Measurements from ENCODE around the gene MIA.

Gene MIA

DNA sequence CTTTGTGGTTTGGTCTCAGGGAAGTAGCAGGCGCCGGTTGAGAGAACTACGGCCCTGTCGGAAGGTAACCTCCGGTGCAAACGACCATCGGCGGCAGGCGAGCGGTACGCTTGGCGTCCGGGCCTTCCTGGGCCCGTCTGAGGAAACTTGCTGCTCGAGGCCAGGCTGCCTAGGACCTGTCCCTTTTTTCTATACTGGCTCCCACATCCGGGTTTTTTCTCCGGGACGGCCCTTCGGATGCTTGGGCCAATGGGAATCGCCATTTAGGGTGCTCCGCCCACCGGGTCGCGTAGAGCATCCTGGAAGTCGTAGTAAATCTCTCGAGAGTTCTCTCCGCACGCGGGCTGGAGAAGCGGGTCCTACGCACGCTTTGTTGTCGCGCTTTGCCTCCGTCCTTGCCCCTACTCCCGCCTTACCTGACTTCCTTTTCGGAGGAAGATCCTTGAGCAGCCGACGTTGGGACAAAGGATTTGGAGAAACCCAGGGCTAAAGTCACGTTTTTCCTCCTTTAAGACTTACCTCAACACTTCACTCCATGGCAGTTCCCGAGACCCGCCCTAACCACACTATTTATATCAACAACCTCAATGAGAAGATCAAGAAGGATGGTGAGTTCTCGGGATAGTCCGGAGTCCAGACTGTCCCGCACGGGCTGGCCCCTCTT, 24.3 kb upstream of the MIA start, which contains the start of gene SNRPA (continued):
- peak; percentile 93; the same call in 1 of the 2 replicates for TF ChIP-seq ZFP37 (tag by site-specific recombination; IDR thresholded peaks at IDR 0.05)
- TF ChIP-seq TRIM28 (IDR thresholded peaks at IDR 0.05; ENCODE audit: borderline replicate concordance, low read length), result no peak
- TF ChIP-seq, protein P1, sequence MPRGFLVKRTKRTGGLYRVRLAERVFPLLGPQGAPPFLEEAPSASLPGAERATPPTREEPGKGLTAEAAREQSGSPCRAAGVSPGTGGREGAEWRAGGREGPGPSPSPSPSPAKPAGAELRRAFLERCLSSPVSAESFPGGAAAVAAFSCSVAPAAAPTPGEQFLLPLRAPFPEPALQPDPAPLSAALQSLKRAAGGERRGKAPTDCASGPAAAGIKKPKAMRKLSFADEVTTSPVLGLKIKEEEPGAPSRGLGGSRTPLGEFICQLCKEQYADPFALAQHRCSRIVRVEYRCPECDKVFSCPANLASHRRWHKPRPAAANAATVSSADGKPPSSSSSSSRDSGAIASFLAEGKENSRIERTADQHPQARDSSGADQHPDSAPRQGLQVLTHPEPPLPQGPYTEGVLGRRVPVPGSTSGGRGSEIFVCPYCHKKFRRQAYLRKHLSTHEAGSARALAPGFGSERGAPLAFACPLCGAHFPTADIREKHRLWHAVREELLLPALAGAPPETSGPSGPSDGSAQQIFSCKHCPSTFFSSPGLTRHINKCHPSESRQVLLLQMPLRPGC (tag by site-specific recombination; IDR thresholded peaks at IDR 0.05), result no peak; the same call in 1 of the 2 replicates
- TF ChIP-seq ZNF521 (tag by site-specific recombination; IDR thresholded peaks at IDR 0.05), result no peak
- no peak for TF ChIP-seq ZSCAN23 (tag by site-specific recombination; IDR thresholded peaks at IDR 0.05)
- TF ChIP-seq SCRT1 (tag by site-specific recombination; IDR thresholded peaks at IDR 0.05; ENCODE audit: borderline replicate concordance), result no peak
- TF ChIP-seq ZNF211 (tag by site-specific recombination; IDR thresholded peaks at IDR 0.05; ENCODE audit: low read depth), result no peak
- no peak for TF ChIP-seq ZNF626 (tag by site-specific recombination; IDR thresholded peaks at IDR 0.05)
- no peak for TF ChIP-seq SALL2 (tag by site-specific recombination; IDR thresholded peaks at IDR 0.05; ENCODE audit: borderline replicate concordance)
- no peak for TF ChIP-seq ZSCAN16 (tag by site-specific recombination; IDR thresholded peaks at IDR 0.05)
- no peak for TF ChIP-seq GFI1B (tag by site-specific recombination; IDR thresholded peaks at IDR 0.05)
- TF ChIP-seq ZNF555 (tag by site-specific recombination; conservative IDR thresholded peaks at IDR 0.05), result no peak
- TF ChIP-seq, protein P2, sequence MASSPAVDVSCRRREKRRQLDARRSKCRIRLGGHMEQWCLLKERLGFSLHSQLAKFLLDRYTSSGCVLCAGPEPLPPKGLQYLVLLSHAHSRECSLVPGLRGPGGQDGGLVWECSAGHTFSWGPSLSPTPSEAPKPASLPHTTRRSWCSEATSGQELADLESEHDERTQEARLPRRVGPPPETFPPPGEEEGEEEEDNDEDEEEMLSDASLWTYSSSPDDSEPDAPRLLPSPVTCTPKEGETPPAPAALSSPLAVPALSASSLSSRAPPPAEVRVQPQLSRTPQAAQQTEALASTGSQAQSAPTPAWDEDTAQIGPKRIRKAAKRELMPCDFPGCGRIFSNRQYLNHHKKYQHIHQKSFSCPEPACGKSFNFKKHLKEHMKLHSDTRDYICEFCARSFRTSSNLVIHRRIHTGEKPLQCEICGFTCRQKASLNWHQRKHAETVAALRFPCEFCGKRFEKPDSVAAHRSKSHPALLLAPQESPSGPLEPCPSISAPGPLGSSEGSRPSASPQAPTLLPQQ (tag by site-specific recombination; IDR thresholded peaks at IDR 0.05), result peak; percentile 82
- TF ChIP-seq ZNF560 (tag by site-specific recombination; IDR thresholded peaks at IDR 0.05; ENCODE audit: borderline replicate concordance), result no peak
- TF ChIP-seq ZNF548 (tag by site-specific recombination; IDR thresholded peaks at IDR 0.05), result no peak

DNA sequence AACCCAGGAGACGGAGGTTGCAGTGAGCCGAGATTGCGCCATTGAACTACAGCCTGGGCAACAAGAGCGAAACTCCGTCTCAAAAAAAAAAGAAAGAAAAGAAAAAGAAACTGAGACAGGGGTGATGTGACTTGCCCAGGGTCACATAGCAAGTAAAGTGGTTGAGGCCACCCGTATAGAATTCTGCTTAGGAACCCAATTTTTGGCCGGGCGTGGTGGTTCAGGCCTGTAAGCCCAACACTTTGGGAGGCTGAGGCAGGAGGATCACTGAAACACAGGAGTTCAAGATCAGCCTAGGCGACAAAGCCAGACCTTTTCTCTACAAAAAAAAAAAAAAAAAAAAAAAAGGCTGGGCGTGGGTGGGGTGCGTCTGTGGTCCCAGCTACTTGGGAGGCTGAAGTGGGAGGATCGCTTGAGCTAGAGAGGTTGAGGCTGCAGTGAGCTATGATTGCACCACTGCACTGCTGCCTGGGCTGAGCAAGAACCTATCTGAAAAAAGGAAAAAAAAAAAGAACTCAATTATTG, 23.0 kb upstream of the MIA start:
- H3K27ac ChIP-seq (ENCODE audit: extremely low read depth, low read depth, low read length), result peak overlapping the region; percentile 7; the same call in 1 of the 2 replicates
- no peaks in the 10 kb centered on the region for H3K9me3 ChIP-seq (ENCODE audit: control insufficient read depth, insufficient read depth, low read depth, low read length)
- ChIA-PET POLR2A (interaction anchor here (0.6 to 7.3 kb wide), 9 partner anchors 8 to 554 kb away, joined by 3 to 180 read pairs (median 4); partner anchors contain the start of genes COQ8B, ITPKC and RAB4B), CTCF (interaction anchor here (0.9 to 2.5 kb wide), 6 partner anchors 19 to 210 kb away, joined by 3 to 22 read pairs (median 4); no protein-coding TSS in a partner anchor)
- H3K4me3 ChIP-seq (ENCODE audit: low read depth, low read length), result peak overlapping the region; percentile 64; the same call in 1 of the 2 replicates
- peaks cover 41 to 67% of the 10 kb centered on the region in 2 experiments for H3K36me3 ChIP-seq (ENCODE audit: control insufficient read depth in 2 of 2, insufficient read depth in 1 of 2, low read length in 2 of 2)
- peaks cover 41% of the 10 kb centered on the region for H3K4me1 ChIP-seq (ENCODE audit: control insufficient read depth, insufficient read depth, low read length)
- 0 out of 2 replicates have a peak, but pooled peaks have one; percentile 26 for TF ChIP-seq SP3 (tag by site-specific recombination; IDR thresholded peaks at IDR 0.05)
- peak; percentile 31; the same call in 1 of the 2 replicates for TF ChIP-seq ZNF2 (tag by site-specific recombination; IDR thresholded peaks at IDR 0.05)
- TF ChIP-seq, protein P3, sequence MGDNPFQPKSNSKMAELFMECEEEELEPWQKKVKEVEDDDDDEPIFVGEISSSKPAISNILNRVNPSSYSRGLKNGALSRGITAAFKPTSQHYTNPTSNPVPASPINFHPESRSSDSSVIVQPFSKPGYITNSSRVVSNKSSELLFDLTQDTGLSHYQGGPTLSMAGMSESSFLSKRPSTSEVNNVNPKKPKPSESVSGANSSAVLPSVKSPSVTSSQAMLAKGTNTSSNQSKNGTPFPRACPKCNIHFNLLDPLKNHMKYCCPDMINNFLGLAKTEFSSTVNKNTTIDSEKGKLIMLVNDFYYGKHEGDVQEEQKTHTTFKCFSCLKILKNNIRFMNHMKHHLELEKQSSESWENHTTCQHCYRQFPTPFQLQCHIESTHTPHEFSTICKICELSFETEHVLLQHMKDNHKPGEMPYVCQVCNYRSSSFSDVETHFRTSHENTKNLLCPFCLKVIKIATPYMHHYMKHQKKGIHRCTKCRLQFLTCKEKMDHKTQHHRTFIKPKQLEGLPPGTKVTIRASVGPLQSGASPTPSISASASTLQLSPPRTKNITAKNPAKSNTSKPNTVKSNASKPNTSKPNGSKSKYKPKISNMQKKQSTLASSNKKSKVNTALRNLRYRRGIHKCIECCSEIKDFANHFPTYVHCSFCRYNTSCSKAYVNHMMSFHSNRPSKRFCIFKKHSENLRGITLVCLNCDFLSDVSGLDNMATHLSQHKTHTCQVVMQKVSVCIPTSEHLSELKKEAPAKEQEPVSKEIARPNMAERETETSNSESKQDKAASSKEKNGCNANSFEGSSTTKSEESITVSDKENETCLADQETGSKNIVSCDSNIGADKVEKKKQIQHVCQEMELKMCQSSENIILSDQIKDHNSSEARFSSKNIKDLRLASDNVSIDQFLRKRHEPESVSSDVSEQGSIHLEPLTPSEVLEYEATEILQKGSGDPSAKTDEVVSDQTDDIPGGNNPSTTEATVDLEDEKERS (tag by site-specific recombination; IDR thresholded peaks at IDR 0.05), result no peak
- 0 out of 2 replicates have a peak, but pooled peaks have one; percentile 9 for TF ChIP-seq ZNF843 (tag by site-specific recombination; IDR thresholded peaks at IDR 0.05)
- TF ChIP-seq, protein P4, sequence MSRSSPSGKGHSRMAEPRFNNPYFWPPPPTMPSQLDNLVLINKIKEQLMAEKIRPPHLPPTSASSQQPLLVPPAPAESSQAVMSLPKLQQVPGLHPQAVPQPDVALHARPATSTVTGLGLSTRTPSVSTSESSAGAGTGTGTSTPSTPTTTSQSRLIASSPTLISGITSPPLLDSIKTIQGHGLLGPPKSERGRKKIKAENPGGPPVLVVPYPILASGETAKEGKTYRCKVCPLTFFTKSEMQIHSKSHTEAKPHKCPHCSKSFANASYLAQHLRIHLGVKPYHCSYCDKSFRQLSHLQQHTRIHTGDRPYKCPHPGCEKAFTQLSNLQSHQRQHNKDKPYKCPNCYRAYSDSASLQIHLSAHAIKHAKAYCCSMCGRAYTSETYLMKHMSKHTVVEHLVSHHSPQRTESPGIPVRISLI (tag by site-specific recombination; IDR thresholded peaks at IDR 0.05), result peak; percentile 97
- no peak for TF ChIP-seq ZNF404 (tag by site-specific recombination; IDR thresholded peaks at IDR 0.05)
- TF ChIP-seq ZNF140 (tag by site-specific recombination; IDR thresholded peaks at IDR 0.05), result no peak
- no peak for TF ChIP-seq ZNF621 (tag by site-specific recombination; IDR thresholded peaks at IDR 0.05)
- TF ChIP-seq, protein P5, sequence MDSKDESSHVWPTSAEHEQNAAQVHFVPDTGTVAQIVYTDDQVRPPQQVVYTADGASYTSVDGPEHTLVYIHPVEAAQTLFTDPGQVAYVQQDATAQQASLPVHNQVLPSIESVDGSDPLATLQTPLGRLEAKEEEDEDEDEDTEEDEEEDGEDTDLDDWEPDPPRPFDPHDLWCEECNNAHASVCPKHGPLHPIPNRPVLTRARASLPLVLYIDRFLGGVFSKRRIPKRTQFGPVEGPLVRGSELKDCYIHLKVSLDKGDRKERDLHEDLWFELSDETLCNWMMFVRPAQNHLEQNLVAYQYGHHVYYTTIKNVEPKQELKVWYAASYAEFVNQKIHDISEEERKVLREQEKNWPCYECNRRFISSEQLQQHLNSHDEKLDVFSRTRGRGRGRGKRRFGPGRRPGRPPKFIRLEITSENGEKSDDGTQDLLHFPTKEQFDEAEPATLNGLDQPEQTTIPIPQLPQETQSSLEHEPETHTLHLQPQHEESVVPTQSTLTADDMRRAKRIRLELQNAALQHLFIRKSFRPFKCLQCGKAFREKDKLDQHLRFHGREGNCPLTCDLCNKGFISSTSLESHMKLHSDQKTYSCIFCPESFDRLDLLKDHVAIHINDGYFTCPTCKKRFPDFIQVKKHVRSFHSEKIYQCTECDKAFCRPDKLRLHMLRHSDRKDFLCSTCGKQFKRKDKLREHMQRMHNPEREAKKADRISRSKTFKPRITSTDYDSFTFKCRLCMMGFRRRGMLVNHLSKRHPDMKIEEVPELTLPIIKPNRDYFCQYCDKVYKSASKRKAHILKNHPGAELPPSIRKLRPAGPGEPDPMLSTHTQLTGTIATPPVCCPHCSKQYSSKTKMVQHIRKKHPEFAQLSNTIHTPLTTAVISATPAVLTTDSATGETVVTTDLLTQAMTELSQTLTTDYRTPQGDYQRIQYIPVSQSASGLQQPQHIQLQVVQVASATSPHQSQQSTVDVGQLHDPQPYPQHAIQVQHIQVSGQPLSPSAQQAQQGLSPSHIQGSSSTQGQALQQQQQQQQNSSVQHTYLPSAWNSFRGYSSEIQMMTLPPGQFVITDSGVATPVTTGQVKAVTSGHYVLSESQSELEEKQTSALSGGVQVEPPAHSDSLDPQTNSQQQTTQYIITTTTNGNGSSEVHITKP (tag by site-specific recombination; IDR thresholded peaks at IDR 0.05), result peak; percentile 52
- TF ChIP-seq ZFHX2 (tag by site-specific recombination; conservative IDR thresholded peaks at IDR 0.05), result peak; percentile 88
